RWPE1 (cell line): ENCODE measurements around the gene WWOX.

ENCODE experiments used
- CTCF ChIA-PET: fragments of 350-600 bp; sonication (Branson Sonifier 250); formaldehyde crosslinking; extraction: SDS; loops from one replicate; lab custom pipeline; 2021; lab: Yijun Ruan, JAX
- POLR2A ChIA-PET: fragments of 400-600 bp; formaldehyde crosslinking; extraction: SDS; loops from one replicate; lab custom pipeline; 2020; ENCODE audit warnings: antibody characterized with exemption; ENCODE audit not compliant: low non-redundant PET; lab: Yijun Ruan, JAX
- DNase-seq: peaks from one replicate; pipeline ENCODE4 v3.0.0; 2012; ENCODE audit warnings: low spot score
- H3K27ac ChIP-seq: fragments of 450-650 bp; 2 replicates; pipeline ENCODE4 v1.5.1; 2017
- TF ChIP-seq, protein P1 (sequence below): fragments of 450-650 bp; conservative IDR thresholded peaks from 2 replicates; pipeline ENCODE4 v1.5.1; 2017; ENCODE audit warnings: low read depth, mild to moderate bottlenecking

WWOX gene

DNA sequence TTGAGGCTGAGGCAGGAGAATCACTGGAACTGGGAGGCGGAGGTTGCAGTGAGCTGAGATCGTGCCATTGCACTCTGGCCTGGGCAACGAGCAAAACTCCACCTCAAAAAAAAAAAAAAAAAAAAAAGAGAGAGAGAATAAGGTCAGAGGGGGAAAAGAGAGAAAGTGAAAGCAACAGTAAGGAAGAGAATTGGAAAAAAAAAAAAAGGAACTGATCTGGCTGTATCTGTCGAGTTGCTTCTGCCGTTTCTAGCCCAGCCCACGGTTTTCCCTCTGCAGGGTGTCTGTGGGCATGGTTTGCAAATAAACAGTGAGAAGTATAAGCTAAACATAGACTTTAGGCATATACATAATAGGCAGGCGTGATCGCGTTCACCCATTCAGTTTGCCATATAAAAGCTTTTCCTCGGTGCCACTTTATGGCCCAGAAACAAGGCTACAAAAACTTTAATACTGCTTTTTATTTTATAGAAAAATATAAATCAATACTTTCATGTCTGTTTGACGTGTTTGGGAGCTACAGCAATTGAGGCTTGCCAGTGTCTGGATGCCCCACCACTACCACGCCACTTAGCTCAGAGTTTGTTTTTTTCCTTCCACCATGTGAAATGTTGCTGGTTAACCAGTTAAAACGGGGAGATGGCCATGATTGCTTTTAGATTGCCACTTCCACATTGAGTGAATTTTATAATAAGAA lies 1064.4 kb downstream of the WWOX start:
- DNase-seq: no peak
- ChIA-PET CTCF (interaction anchor here (0.7 kb wide), 1 partner anchor 48 kb away, joined by 3 read pairs; no protein-coding TSS in a partner anchor), POLR2A (no interaction called here)
- H3K27ac ChIP-seq: no peak overlapping the region
- TF ChIP-seq, protein P1, sequence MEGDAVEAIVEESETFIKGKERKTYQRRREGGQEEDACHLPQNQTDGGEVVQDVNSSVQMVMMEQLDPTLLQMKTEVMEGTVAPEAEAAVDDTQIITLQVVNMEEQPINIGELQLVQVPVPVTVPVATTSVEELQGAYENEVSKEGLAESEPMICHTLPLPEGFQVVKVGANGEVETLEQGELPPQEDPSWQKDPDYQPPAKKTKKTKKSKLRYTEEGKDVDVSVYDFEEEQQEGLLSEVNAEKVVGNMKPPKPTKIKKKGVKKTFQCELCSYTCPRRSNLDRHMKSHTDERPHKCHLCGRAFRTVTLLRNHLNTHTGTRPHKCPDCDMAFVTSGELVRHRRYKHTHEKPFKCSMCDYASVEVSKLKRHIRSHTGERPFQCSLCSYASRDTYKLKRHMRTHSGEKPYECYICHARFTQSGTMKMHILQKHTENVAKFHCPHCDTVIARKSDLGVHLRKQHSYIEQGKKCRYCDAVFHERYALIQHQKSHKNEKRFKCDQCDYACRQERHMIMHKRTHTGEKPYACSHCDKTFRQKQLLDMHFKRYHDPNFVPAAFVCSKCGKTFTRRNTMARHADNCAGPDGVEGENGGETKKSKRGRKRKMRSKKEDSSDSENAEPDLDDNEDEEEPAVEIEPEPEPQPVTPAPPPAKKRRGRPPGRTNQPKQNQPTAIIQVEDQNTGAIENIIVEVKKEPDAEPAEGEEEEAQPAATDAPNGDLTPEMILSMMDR: no peak

DNA sequence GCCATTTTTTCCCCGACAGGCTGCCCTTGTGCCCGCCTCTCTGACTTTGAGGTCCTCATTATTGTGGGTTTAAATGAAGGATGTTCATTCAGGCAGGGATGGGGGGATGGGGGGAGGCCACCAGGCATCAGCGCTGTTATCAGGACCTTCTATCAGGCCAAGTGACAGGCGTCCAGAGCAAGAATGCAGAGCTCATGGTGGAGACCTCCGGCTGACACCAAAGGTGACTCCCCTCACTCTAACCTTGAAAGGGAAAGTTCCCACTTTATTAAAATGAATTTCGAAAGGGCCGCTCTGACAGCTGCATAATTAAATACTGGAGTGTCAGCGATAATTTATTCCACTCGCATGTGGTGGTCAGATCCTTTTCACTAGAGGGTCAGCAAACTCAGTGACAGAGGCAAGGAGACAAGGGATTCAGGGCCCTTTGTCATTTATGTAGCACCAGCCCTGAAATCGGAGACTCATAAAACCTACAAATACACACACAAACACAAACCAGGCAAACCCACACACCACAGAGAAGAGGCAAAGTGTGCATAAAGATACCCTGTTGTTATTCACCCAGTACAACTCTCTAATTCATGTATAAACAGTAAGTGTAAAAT lies 1065.0 kb downstream of the WWOX start:
- no peak for DNase-seq
- TF ChIP-seq, protein P1: no peak
- ChIA-PET POLR2A (no interaction called here), CTCF (interaction anchor here (0.7 kb wide), 1 partner anchor 47 kb away, joined by 3 read pairs; no protein-coding TSS in a partner anchor)
- no peak overlapping the region for H3K27ac ChIP-seq

DNA sequence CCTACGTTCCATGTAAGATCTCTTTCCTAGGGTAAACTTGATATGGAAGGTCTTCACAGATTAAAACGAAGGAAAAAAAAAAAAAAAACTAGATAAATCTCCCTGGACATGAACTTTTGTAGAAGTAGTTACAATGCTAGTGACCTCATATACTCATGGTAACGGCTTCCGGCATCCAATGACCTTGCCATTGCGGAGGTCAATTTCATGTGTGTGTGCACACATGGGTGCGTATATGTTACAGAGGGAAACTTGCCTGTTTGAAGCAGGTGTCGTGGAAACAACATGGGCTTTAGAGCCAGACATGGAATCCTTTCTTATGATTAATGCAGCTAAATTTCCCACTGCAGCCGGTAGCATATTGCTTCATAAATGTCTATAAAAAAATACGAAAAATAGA lies 1065.6 kb downstream of the WWOX start:
- TF ChIP-seq, protein P1: no peak
- CTCF ChIA-PET: interaction anchor here (0.5 kb wide), 1 partner anchor 1071 kb away, joined by 4 read pairs; no protein-coding TSS in a partner anchor
- POLR2A ChIA-PET: no interaction called here
- H3K27ac ChIP-seq: no peak overlapping the region
- DNase-seq: no peak

DNA sequence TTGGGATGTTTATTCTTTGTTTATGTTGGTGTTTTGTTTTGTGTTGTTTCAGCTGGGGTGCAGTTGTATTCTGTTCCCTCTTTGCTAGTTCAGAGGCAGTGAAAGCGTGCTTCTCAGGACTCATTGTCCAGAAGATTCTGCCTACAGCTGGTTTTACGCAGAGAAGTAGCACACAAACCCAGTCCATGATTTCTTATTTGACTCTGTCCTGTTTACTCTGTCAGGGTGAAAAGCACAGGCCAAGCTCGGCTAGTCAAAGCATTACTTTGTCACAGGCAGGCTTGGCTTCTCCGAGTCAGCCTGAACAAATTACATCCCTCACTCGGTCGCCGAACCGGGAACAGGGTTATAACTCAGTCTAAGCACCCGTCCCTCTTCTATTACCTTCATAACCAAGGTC lies 1066.1 kb downstream of the WWOX start:
- CTCF ChIA-PET: interaction anchor here (0.5 kb wide), 1 partner anchor 1070 kb away, joined by 4 read pairs; no protein-coding TSS in a partner anchor
- DNase-seq: no peak
- no peak overlapping the region for H3K27ac ChIP-seq
- POLR2A ChIA-PET: no interaction called here
- TF ChIP-seq, protein P1: no peak

DNA sequence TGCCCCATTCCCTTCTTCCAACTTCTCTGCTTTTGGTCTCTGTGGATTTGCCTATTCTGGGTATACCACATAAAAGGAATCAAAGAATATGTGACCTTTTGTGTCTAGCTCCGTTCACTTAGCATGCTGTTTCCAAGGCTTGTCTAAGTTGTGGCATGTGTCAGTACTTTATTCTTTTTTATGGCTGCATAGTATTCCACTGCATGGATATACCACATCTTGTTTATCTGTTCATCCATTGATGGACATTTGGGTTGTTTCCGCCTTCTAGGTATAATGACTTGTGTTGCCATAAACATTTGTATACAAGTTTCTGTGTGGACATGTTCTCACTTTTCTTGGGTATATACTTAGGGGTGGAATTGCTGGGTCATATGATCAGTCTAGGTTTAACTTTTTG lies 1068.4 kb downstream of the WWOX start:
- DNase-seq: no peak
- TF ChIP-seq, protein P1: no peak
- CTCF ChIA-PET: no interaction called here
- POLR2A ChIA-PET: no interaction called here
- H3K27ac ChIP-seq: no peak overlapping the region

DNA sequence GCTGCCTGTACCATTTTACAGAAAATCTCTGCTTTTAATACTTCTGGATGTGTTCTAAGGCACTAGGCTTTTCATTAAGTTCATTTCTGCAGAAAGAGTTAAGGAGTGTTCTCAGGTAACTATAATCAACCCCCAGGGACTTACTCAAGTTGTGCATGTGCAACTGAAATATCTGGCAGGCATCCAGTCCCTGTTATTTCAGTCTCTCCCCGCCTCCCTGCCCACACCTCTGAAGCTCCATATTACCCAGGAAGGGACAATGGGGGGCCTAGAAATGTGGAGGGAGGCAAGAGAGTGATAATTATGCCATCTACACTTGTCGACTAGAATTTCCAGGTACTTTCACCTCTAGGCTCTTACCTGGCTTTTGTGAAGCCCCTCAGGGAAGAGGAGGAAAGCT lies 1068.9 kb downstream of the WWOX start:
- TF ChIP-seq, protein P1: no peak
- ChIA-PET CTCF (no interaction called here), POLR2A (no interaction called here)
- DNase-seq: no peak
- H3K27ac ChIP-seq: no peak overlapping the region
